DMS53 treated with DMSO at 0.1 percent for 48 hours (cell line): Measurements from ENCODE around the gene NADK2.

Experiments
- DNase-seq: peaks from one replicate; lab custom pipeline; 2025; ENCODE audit not compliant: unreplicated experiment; lab: John Stamatoyannopoulos, UW

The NADK2 gene

DNA sequence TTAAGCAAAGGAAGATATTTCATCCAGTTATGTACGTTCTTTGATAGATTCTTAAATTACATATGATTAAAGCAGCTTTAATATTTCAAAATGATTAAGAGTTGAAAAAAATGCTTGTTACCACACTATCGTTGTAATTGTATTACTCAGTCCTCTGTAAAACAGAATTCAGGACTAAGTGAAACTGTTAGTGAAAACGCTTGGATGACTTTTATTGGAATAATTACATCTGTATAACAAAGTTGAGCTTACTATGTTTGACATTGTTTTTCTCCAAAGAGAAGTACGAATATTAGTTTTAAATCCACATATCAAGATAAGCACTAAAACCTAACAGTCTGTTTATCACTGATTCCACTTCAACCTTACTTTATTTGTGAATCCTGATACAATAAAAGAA is 8.7 kb upstream of the NADK2 start:
- DNase-seq = no peak

DNA sequence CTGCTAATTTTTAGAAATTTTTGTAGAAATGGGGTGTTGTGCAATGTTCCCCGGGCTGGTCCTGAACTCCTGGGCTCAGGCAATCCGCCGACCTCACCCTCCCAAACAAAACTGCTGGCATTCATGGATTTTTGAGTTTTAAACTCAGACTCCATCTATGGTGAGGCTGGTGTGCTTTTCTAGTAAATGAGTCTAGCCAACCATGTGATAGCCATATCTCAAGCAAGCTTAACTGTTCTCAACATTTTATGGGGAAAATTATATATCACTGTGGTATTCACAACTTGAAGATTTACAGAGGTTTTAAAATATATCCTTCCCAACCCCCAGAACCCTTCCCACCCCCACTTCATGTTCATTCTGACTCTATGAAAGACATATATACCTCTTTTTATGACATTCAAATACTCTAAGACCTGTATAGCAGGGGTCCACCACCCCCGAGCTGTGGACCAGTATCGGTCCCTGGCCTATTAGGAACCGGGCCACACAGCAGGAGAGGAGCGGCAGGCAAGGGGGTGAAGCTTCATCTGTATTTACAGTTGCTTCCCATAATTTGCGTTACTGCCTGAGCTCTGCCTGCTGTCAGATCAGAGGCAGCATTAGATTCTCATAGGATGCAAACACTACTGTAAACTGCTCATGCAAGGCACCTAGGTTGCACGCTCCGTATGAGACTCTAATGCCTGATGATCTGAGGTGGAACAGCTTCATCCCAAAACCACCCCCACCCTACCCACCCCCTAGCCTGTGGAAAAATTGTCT is 4.5 kb upstream of the NADK2 start:
- no peak for DNase-seq

DNA sequence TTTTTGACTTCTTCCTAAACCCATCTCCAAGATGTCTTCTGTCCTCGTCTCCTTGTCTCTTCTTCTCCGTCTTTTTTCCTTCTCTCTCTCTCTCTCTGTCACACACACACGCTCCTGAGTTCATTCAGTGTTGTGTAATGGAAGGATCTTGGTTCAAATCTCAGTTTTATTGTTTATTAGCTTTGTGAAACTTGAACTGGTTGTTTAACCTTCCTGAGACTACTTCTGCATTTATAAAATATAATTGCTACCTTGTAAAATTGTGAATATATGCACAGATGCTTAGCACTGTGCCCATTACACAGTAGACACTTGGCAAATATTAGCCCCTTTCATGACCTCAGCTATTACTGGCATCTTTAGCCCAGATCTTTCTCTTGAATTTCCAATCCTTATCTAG is 2.4 kb upstream of the NADK2 start:
- DNase-seq = no peak

DNA sequence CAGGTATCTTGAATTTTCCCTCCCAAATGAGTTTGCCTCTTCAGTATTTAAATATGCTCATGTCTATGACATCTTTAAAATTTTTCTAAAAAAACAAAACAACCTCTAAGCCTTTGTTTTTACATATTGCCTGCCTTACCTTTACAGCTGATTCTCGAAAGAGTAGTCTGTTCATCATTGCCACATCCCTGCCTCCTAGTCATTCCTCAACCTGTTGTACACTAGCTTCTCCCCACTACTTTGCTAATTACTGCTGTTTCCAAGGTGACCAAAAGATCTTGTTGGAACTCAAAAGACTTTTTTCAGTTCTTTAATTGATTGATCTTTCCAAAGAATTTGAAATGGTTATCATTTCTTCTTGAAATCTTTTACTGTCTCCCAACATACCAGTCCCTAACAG is 1.9 kb upstream of the NADK2 start:
- DNase-seq = no peak

DNA sequence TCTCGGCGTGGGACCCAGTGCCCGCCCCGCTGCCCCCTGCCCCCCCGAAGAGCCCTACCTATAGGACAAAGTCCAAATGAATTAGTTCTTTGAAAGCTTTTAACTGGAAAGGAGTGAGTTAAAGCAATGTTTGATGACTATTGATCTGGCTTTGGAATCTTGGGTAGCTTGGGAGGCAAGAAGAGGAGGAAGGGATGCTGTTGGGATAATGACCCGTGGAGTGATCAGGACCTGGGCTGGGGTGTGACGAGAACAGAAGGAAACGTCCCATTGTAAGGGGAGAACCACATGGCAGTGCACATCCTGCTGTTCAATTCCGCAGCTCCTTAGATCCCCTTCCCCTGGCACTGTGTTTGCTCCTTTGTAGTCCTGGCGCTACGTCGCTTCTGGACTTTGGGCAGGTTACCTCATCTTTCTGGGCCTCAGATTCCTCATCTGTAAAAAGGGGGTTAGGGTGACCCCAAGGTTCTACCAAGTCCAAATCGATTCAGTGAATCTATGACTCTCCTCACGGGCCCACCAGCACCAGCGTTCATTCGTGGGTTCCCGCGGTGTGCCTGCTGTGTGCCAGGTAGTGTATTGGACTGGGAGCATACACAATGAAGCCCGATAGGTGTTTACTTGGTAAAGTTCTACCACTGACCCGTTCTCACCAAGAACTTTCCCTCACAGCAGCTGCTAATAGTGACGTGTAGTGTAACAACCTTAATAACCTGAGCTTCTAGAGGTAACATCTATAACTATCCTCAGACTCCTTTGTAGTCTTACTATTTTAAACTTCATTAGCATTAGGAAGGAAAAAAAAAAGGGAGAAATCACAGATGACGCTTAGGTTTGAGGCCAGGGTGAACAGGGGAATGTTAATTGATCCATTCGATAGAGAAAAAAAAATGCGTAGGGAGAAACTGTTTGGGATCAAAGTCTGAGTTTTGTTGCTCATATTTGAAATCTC is 1.1 kb upstream of the NADK2 start:
- DNase-seq = no peak

DNA sequence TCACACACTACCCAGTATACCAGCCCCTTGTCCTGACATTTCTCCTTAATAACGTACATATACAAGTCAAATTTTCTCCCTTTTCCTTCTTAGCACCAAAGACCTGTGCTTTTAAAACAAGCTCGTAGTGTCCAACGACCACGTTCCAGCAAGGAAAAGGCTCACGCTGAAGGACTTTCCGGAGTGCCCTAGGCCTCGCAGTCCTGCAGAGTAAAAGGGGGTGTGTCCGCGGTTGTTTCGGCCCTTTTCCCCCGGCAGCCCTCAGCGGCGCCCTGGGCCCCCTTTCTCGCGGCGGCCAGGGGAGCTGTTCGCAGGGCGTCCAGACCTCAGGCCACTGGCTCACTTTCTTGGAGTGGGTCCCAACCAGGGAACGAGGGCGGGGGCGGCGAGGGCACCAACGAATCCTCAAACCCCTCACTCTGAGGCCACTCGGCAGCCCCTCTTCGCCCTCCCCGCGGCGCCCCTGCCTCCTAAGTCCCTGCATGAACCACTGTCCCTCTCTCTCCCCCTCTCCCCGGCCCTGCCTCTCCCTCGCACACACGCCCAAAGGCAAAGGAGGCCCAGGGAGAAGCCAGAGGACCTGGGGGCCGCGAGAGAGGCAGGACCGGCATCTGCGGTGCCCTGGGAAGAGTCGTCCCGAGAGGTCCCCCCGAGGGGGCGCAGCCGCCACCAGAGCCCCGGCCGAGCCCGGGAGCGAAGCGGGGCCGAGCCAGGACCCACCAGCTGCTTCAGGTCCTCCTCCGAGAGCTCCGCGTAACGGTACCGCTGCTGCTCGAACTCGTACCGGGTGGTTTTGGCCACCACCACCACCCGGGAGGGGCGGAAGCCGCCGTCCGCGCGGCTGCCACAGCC is 720 bp downstream of the NADK2 start:
- peak; percentile 29 for DNase-seq

DNA sequence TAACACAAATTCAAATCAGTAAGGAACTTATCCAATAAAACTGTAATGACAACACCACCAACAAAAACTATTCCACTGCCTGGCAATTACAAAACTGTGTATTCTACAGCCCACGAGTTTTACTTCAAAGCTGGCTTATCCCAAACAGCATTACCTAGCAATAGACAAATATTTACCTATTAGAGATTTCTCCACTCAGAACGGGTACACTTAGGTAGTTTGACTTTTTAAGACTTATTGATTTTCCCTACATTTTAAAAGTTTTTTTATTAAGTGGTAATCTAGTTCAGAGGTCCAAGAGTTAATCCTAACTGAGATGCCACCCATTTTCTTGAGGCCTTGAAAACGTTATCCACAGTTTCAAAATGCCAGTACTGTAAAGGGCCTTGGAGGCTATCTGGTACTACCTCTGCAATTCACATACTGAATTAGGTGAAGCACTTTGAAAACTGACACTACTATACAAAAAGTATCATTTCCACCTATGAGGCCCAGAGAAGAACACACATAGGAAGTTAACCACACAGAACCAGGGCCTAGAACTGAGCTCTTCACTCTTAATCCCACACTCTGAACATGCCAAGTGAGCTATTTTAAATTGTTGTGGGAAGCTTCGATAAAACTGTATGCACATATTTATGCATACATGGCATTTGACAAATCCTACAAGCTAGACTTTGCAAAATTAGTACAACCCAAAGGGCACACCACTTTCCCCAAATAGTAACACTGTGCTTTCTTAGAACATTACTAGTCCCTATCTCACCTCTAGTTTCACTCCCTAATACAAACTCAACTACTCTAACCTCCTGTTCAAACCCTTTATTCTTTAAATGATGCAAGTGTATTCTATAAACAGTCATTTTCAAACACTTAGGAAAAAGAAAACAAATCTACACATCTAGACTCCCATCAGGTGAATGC is 2.1 kb downstream of the NADK2 start:
- DNase-seq = peak; percentile 33

DNA sequence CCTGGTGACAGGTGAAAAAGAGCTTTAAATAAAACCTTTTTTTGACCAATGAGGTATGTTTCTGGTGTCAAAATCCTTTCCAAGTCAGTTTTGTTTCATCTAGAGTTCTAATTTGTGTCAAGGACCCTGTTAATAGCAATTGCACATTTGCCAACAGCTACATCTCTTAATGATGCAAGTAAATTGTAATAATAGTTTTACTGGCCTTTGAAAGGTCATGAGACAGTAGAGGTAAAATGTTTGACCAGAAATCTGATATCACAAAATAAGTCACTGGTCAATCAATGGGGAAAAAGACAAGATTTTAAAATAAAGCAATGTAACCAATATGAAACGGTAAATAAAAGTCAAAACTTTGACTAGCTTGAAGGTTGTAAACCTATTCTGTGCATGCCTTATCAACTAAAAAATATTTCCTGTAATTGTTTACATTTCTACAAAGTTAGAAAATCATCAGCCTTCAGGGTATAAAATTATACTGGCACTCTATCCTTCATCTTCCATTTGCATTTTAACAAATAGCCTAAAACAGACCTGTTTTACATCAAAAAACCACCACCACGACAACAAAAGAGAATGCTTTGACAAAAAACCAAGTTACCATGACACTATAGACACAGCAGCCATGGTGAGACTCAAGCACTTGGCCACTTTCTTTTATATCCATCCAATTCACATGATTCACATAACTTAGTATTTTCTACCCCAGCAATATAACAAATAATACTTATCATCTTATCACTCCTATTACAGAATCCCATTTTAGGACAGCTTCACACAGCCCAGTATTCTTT is 3.0 kb downstream of the NADK2 start:
- no peak for DNase-seq

DNA sequence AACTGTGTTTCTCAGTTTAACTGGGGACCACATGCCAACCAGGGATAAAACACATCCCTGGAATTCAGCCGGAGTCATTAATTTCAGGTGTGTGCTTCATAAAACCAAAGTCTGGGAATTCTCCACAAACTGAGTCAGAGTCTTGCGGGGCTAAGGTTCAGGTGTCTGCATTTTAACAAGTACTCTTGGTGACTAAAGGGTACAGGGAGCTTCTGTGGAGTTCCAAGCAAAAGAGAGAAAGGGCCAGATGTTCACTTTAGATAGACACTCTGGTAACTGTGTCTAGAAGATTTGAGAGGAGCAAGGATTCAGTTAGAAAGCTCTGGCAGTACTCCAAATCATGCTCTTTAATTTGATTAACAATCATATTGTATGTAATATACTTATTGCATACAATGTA is 4.0 kb downstream of the NADK2 start:
- DNase-seq = no peak

DNA sequence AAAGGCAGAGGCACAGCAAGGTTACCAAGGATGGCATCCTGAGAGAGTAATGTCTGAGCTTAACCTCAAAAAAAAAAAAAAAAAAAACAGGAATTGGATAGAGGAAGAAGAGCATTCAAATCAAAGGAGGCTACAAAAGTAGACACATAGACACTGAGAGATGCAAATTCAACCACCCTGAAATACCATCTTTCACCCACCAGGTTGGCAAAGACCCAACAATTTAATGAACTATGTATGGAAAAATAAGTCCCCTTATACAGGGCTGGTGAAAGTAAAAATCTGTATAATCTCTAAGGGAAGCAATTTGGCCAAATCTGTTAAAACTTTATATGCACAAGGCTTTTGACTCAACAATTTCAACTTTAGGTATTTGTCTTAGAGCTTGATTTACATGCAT is 4.9 kb downstream of the NADK2 start:
- DNase-seq = no peak

DNA sequence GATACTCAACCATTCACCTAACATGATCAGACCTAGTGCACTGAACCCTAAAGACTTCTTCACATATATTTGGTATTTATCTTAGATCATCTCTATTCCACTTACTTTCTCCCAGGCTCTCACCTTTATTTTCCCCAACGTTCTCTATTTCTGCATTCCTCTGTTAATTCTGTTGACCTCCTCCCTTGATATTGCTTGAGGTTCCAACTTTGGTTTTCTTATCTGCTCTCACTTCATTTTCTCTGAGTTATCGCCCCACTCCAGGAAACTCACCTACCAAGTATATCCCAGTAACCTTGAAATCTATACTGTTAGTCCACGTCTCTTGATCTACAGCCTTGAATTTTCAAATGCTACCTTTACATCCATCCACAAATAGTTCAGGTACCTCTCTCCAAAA is 9.2 kb downstream of the NADK2 start:
- no peak for DNase-seq

DNA sequence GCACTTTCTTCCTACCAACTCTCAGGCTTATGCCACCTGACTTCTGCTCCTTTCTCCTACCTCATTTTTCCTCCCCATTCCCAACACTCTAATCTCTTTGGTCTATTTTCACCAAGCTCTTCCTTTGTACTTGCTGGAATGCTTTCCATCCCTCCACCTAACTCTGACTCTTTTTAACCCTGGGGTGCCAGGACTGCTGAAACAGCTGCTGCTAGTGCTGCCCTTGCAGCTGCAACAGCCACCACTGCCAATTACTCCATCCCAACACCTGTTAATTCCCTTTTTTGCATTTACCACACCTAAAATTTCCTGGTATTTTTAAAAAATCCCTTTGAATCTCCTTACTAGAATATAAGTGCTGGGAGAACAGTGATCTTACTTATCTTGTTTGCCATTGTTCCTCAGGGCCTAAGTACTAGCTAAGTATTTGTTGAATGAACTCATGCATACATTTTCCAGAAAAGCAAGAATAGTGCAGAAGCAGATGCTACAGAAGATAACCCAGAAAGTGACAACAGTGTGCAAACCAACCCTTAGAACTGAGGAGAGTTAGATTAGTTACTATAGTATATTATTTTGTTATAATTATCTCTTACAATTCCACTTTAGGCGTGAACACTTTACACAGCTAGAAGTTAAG is 11.5 kb downstream of the NADK2 start:
- peak; percentile 12 for DNase-seq

DNA sequence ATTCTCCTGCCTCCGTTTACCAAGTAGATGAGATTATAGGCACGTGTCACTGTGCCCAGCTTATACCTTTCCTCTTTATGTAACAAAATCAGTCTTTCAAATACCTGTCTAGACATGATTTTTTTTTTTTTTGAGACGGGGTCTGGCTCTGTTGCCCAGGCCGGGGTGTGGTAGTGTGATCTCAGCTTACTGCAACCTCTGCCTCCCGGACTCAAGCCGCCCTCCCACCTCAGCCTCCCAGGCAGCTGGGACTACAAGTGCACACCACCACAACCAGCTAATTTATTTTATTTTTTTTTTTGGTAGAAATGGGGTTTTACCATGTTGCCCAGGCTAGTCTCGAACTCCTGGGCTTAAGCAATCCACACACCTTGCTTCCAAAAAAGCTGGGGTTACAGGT is 13.2 kb downstream of the NADK2 start:
- DNase-seq = no peak

DNA sequence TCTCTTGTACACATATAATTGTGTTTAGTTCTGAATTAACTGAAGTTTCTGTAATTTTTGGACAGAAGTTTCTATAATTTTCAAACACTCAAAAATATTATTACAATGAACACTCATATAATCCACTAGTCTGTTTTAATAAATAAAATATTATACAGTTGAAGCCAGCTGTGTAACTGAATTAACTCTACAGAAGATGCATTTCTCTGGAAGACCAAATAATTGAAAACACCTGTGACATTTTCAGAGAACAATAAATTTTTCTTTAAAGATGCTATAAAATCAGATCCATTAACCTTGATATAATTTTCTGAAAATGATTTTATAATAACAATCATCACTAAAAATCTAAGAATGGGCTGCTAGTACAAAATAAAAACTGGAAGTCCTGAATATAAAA is 14.7 kb downstream of the NADK2 start:
- no peak for DNase-seq

DNA sequence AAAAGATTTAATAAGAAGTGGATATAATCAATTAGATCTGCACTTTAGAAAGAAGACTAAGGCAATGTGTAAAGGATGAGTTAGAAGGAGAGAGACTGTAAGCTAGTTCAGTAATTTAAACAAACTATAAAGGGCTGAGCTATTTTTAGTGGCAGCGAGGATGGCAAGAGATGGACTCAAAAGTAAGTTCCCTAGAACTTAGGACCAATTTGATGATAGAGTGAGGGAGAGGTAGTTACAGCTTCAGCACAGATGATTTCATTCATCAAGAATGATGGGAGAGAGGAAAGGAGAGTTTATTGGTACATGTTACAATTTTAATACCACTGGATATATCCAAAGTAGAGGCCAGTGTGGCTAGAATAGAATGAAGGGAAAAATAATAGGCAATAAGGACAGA is 19.1 kb downstream of the NADK2 start:
- no peak for DNase-seq

DNA sequence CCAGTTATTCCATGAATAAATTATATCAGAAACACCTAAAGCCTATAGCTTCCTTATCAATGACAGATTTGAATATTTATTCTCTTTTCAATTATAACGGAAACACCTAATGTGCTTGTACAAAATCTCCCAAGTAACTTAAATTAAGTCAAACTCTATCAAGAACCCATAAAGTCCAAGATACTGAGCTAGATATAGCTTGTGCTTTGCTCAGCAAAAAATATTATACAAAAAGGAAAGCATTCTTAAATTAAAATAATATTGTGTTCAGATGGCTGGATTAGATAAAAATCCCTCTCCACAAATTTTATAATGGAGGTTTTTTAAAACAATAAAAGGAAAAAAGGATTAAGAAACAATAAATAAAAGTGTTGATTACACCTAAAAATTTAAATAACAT is 23.7 kb downstream of the NADK2 start:
- no peak for DNase-seq

DNA sequence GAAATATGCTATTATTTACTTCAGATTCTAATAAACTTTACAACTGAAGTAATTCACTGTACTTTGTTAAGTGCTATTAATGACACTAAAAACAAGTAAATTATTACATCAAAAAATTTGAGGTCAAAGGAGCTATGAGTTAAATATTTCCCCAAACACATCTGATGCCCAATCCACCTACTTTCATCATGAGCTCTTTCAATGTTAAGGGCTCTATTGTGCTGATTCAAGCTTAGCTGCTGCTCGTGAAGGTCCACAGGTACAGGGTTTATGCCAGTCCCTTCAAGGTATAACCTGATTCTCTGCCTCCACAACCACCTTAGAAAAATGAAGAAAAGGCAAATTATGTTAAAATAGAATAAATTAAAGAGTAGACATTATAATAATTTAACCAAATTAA is 24.2 kb downstream of the NADK2 start:
- DNase-seq = no peak

DNA sequence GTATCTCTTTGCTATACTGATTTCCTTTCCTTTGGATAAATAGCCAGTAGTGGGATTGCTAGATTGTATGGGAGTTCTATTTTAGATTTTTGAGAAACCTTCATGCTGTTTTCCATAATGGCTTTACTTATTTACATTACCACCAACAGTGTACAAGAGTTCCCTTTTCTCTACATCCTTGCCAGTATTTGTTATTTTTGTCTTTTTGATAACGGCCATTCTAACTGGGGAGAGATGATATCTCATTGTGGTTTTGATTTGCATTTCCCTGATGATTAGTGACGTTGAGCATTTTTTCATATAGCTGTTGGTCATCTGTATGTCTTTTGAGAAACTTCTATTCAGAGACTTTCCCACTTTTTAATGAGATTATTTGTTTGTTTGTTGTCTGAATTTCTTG is 25.8 kb downstream of the NADK2 start:
- no peak for DNase-seq

DNA sequence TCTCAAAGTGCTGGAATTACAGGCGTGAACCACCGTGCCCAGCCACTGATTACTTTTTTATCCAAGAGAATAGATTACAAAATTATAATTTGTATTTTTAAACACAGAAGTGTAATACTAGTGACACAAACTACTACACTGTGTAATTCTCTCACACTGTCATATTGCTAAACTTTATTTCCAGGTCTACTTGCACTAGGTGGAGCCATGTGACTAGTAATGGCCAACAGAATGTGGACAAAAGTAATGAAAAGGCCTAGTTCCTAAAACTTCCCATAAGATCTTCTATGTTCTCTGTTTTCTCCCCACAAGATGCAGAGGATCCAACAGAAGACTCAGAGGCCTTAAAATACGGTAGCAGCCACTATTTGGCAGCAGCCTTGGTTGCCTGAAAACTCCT is 27.3 kb downstream of the NADK2 start:
- DNase-seq = no peak
